ENCODE results near the gene ABTB2.

DNA sequence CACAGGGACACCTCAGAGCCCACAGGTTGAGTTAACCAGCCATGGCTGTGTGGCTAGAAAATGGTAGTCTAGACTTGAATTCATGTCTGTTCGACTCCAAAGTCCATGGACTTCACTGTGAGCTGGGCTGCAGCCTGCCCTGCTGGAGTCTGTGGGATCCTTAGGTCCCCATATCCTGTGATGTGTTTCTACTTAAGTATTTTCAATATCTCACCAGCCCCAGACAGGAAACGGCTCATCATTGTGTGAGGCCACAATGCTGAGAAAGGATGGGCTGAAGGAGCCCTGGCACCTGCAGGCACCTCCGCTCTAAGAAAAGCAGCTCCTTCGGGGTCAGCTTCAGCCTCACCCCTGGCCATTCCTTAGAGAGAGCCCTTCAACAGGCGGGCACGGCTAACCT lies 159.3 kb downstream of the ABTB2 start:
- no peak for TF ChIP-seq EP300 (conservative IDR thresholded peaks at IDR 0.05; ENCODE audit: poor library complexity, severe bottlenecking)
- TF ChIP-seq, protein P1, sequence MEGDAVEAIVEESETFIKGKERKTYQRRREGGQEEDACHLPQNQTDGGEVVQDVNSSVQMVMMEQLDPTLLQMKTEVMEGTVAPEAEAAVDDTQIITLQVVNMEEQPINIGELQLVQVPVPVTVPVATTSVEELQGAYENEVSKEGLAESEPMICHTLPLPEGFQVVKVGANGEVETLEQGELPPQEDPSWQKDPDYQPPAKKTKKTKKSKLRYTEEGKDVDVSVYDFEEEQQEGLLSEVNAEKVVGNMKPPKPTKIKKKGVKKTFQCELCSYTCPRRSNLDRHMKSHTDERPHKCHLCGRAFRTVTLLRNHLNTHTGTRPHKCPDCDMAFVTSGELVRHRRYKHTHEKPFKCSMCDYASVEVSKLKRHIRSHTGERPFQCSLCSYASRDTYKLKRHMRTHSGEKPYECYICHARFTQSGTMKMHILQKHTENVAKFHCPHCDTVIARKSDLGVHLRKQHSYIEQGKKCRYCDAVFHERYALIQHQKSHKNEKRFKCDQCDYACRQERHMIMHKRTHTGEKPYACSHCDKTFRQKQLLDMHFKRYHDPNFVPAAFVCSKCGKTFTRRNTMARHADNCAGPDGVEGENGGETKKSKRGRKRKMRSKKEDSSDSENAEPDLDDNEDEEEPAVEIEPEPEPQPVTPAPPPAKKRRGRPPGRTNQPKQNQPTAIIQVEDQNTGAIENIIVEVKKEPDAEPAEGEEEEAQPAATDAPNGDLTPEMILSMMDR (IDR thresholded peaks at IDR 0.05; ENCODE audit: poor library complexity, severe bottlenecking) = no peak

Data from neural cell (in vitro differentiated cells).